Body of pancreas (tissue), 4 donors: Measurements from ENCODE around the gene ACVR2A. TPM values are rescaled to one million over a fixed set of nuclear protein-coding genes. Genes with fewer than 3 reads are reported as not detected.

Experiments used
- ATAC-seq: fragments of 150-250 bp; one replicate; pipeline ENCODE4 v1.9.1; 2016
- DNase-seq, 4 donors: peaks; one replicate each; pipeline ENCODE4 v3.0.0-alpha.2; 2019
- H3K27ac ChIP-seq, 4 donors: fragments of 200-600 bp; sonication (generic); 1 replicate in 3 of 4; 2 replicates in 1 of 4; pipeline versions ENCODE4 v1.5.1 to v1.6.1; 2016 to 2019; ENCODE audit warnings: mild to moderate bottlenecking in 1 of 4, mixed read lengths in 1 of 4, moderate library complexity in 1 of 4
- H3K27me3 ChIP-seq, 2 donors: fragments of 200-600 bp; sonication (generic); one replicate each; pipeline ENCODE4 v1.6.0; 2016; ENCODE audit warnings: mild to moderate bottlenecking in 1 of 2
- H3K36me3 ChIP-seq, 2 donors: fragments of 200-600 bp; sonication (generic); replicated peaks in 1 of 2; 2 replicates each; pipeline ENCODE4 v1.5.1; 2016; ENCODE audit warnings: low read depth in 2 of 2; ENCODE audit not compliant: insufficient read depth in 1 of 2
- H3K4me1 ChIP-seq: fragments of 200-600 bp; sonication (generic); one replicate; pipeline ENCODE4 v1.6.0; 2016
- H3K4me3 ChIP-seq, 2 donors: fragments of 200-600 bp; sonication (generic); 1 replicate in 1 of 2; 2 replicates in 1 of 2; pipeline ENCODE4 v1.5.1; 2016 to 2019
- H3K9me3 ChIP-seq, 3 donors: fragments of 200-600 bp; sonication (generic); 1 replicate in 2 of 3; 2 replicates in 1 of 3; pipeline ENCODE4 v1.5.1; 2016
- CTCF ChIP-seq, 7 experiments: fragments of 450-650 bp in 4 of 7; fragments of 200-600 bp in 3 of 7; sonication (generic) in 3 of 7; IDR thresholded peaks; one replicate each; pipeline ENCODE4 v1.5.1; 2016 to 2019; ENCODE audit warnings: antibody characterized with exemption in 7 of 7
- POLR2A ChIP-seq, 3 donors: fragments of 450-650 bp; IDR thresholded peaks; one replicate each; pipeline ENCODE4 v1.6.1; 2016; ENCODE audit warnings: antibody characterized with exemption in 3 of 3, mild to moderate bottlenecking in 2 of 3
- WGBS, 2 donors: methylation state at CpG; one replicate each; pipeline ENCODE4 v1.1.5; 2017; 5-methylcytosine and 5-hydroxymethylcytosine counted together
- intact Hi-C: fragments of 100-400 bp; cut with DNase I; formaldehyde crosslinking; loops from one replicate; pipeline ENCODE4 v1.15.1; 2023
- total RNA-seq, 2 donors: library from RNA; depleted of rRNA; stranded (reverse); fragments of >200 nt; gene quantifications; one replicate each; pipeline ENCODE4 v1.1.0, GENCODE V29; 2016

ACVR2A gene
- total RNA-seq, 2 donors from 2014 or later: 5.6 to 25.9 TPM

GRCh38 chr2:147873859-147874483 is 29.1 kb downstream of the ACVR2A start:
- no peaks in the 10 kb centered on the region for H3K27me3 ChIP-seq
- H3K36me3 ChIP-seq: no peaks in the 10 kb centered on the region
- peaks cover 29% of the 10 kb centered on the region for H3K4me1 ChIP-seq
- TF ChIP-seq POLR2A (IDR thresholded peaks at IDR 0.05) (no peak), CTCF (IDR thresholded peaks at IDR 0.05) (no peak)
- intact Hi-C loops: no loop called here
- DNase-seq: no peak
- no peaks in the 10 kb centered on the region for H3K9me3 ChIP-seq
- no peak overlapping the region for H3K4me3 ChIP-seq
- WGBS, 2 donors: 74 to 86% methylated on average over 1 of the region's 1 CpG
- ATAC-seq: no peak
- no peak overlapping the region for H3K27ac ChIP-seq

GRCh38 chr2:147879846-147880245 is 35.0 kb downstream of the ACVR2A start:
- H3K4me3 ChIP-seq: no peak overlapping the region
- no peak overlapping the region for H3K27ac ChIP-seq
- H3K4me1 ChIP-seq: peaks cover 27% of the 10 kb centered on the region
- TF ChIP-seq CTCF (IDR thresholded peaks at IDR 0.05) (no peak), POLR2A (IDR thresholded peaks at IDR 0.05) (no peak)
- H3K27me3 ChIP-seq: no peaks in the 10 kb centered on the region
- intact Hi-C loops: no loop called here
- no peaks in the 10 kb centered on the region for H3K9me3 ChIP-seq
- DNase-seq: no peak
- ATAC-seq: no peak
- H3K36me3 ChIP-seq: no peaks in the 10 kb centered on the region

- no peak for DNase-seq
- no peaks in the 10 kb centered on the region for H3K36me3 ChIP-seq
- no peaks in the 10 kb centered on the region for H3K27me3 ChIP-seq
- peaks cover 13% of the 10 kb centered on the region for H3K4me1 ChIP-seq
- no peak overlapping the region for H3K4me3 ChIP-seq
- ATAC-seq: no peak
- H3K27ac ChIP-seq: no peak overlapping the region
- intact Hi-C loops: no loop called here
- TF ChIP-seq POLR2A (IDR thresholded peaks at IDR 0.05) (no peak), CTCF (IDR thresholded peaks at IDR 0.05) (no peak)
- H3K9me3 ChIP-seq: no peaks in the 10 kb centered on the region
Observed at GRCh38 chr2:147882631-147883030, 37.8 kb downstream of the ACVR2A start.

- Histone ChIP-seq H3K36me3 (no peaks in the 10 kb centered on the region), H3K9me3 (no peaks in the 10 kb centered on the region), H3K27me3 (no peaks in the 10 kb centered on the region), H3K27ac (no peak overlapping the region), H3K4me3 (no peak overlapping the region), H3K4me1 (peaks cover 8% of the 10 kb centered on the region)
- DNase-seq (no peak), ATAC-seq (no peak)
- no peak for TF ChIP-seq CTCF (IDR thresholded peaks at IDR 0.05)
- TF ChIP-seq POLR2A (IDR thresholded peaks at IDR 0.05): no peak
- intact Hi-C loops: no loop called here
Observed at GRCh38 chr2:147884830-147885229, 40.0 kb downstream of the ACVR2A start.

GRCh38 chr2:147886136-147886535 is 41.3 kb downstream of the ACVR2A start:
- TF ChIP-seq POLR2A (IDR thresholded peaks at IDR 0.05) (no peak), CTCF (IDR thresholded peaks at IDR 0.05) (no peak)
- Histone ChIP-seq H3K4me1 (peaks cover 1% of the 10 kb centered on the region), H3K4me3 (no peak overlapping the region), H3K9me3 (no peaks in the 10 kb centered on the region), H3K36me3 (no peaks in the 10 kb centered on the region), H3K27ac (no peak overlapping the region), H3K27me3 (no peaks in the 10 kb centered on the region)
- no peak for ATAC-seq
- no peak for DNase-seq
- 89 to 93% methylated on average over 2 of the region's 2 CpGs for WGBS, 2 donors
- intact Hi-C loops: no loop called here
